HG03575 (cell line): Measurements from ENCODE around the gene PCDHGB4.
"Not testable (repeated sequence)": the region's sequence is repeated elsewhere in the genome, so short reads cannot be mapped to it uniquely, and the experiment has no call there.

Source experiments
- ATAC-seq: cut with Tn5 transposase; IDR thresholded peaks from one replicate; pipeline ENCODE4 v1.9.1; 2021; ENCODE audit not compliant: unreplicated experiment, insufficient number of reproducible peaks, low FRiP score; ENCODE audit errors: extremely low read depth

Gene PCDHGB4

DNA sequence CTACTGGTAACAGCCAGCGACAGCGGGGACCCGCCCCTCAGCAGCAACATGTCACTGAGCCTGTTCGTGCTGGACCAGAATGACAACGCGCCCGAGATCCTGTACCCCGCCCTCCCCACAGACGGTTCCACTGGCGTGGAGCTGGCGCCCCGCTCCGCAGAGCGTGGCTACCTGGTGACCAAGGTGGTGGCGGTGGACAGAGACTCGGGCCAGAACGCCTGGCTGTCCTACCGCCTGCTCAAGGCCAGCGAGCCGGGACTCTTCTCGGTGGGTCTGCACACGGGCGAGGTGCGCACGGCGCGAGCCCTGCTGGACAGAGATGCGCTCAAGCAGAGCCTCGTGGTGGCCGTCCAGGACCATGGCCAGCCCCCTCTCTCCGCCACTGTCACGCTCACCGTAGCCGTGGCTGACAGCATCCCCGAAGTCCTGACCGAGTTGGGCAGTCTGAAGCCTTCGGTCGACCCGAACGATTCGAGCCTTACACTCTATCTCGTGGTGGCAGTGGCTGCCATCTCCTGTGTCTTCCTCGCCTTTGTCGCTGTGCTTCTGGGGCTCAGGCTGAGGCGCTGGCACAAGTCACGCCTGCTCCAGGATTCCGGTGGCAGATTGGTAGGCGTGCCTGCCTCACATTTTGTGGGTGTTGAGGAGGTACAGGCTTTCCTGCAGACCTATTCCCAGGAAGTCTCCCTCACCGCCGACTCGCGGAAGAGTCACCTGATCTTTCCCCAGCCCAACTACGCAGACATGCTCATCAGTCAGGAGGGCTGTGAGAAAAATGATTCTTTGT lies 7.1 kb downstream of the PCDHGB4 start:
- ATAC-seq: not testable (repeated sequence)

DNA sequence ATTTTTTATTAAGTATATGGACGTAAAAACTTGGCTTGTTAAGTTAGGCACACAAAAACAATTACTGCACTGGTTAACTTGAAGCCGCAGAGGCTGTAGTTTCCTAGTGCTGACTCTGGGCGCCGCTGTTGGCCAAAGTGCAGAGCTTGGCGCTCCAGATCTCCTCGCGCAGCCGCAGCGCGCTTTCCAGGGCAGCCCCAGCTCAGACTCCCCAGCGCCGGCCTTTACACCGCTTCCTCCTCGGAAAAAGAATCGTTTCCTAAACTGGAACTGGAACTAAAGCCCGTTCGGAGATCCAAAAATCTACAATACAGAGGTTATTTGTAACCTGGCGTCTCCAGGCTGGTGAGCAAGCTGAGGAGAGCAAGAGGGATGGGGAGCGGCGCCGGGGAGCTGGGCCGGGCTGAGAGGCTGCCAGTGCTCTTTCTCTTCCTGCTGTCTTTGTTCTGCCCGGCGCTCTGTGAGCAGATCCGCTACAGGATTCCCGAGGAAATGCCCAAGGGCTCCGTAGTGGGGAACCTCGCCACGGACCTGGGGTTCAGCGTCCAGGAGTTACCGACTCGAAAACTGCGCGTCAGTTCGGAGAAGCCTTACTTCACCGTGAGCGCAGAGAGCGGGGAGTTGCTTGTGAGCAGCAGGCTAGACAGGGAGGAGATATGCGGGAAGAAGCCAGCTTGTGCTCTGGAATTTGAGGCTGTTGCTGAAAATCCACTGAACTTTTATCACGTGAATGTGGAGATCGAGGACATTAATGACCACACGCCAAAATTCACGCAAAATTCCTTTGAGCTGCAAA lies 10.5 kb downstream of the PCDHGB4 start, which contains the start of gene PCDHGB5:
TSS of gene PCDHGB5 (plus strand) at position 192 of the 796 bp plus-strand sequence. CDS start at position 373, 181 bp downstream.
- peak; percentile 92 for ATAC-seq

DNA sequence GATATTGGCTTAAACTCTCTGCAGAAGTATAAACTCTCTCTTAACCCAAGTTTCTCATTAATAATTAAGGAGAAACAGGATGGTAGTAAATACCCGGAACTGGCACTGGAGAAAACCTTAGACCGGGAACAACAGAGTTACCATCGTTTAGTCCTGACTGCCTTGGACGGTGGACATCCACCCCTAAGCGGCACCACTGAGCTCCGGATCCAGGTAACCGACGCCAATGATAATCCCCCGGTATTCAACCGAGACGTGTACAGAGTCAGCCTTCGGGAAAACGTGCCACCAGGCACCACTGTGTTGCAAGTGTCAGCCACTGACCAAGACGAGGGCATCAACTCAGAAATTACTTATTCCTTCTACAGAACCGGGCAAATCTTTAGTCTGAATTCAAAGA lies 11.1 kb downstream of the PCDHGB4 start:
- no peak for ATAC-seq

DNA sequence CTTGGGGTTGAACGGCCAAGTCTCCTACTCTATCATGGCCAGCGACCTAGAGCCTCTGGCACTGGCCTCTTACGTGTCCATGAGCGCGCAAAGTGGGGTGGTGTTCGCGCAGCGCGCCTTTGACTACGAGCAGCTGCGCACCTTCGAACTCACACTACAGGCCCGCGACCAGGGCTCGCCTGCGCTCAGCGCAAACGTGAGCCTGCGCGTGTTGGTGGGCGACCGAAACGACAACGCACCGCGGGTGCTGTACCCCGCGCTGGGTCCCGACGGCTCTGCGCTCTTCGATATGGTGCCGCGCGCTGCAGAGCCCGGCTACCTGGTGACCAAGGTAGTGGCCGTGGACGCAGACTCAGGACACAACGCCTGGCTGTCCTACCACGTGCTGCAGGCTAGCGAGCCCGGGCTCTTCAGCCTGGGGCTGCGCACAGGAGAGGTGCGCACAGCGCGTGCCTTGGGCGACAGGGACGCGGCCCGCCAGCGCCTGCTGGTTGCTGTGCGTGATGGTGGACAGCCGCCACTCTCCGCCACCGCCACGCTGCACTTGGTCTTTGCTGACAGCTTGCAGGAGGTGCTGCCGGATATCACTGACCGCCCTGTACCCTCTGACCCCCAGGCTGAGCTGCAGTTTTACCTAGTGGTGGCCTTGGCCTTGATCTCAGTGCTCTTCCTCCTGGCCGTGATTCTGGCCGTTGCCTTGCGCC lies 12.2 kb downstream of the PCDHGB4 start:
- ATAC-seq: no peak

DNA sequence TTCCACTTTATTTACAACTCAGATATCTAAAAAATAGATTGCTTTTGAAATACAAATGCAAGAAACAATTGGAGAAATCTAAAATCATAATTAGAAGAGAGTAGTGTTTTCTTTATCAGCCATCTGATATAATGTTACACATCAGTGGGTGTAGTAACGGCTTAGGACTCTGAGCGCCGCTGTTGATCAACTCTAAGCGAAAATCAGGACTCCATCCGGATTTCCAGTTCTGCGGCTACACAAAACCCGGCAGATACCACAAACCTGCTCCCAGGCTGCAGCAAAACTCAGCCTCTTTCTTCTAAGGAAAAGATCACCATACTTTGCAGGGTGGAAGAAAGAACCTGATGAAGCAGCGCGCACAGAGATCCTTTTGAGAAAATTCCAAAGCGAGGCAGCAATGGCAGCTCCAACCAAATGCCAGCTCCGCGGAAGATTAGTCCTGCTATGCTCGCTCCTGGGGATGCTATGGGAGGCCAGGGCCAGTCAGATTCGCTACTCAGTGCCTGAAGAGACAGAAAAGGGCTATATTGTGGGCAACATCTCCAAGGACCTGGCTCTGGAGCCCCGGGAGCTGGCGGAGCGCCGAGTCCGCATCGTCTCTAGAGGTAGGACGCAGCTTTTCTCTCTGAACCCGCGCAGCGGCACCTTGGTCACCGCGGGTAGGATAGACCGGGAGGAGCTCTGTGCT lies 15.2 kb downstream of the PCDHGB4 start, which contains the start of gene PCDHGA9:
TSS of gene PCDHGA9 (plus strand) at position 226 of the 691 bp plus-strand sequence. CDS start at position 401, 175 bp downstream.
- no peak for ATAC-seq

DNA sequence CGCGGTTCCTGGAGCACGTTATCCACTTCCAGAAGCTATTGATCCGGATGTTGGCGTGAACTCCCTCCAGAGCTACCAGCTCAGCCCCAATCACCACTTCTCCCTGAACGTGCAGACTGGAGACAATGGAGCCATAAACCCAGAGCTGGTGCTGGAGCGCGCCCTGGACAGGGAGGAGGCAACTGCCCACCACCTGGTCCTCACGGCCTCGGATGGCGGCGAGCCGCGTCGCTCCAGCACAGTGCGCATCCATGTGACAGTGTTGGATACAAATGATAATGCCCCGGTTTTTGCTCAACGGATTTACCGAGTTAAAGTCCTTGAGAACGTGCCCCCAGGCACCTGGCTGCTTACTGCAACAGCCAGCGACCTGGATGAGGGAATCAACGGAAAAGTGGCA lies 15.9 kb downstream of the PCDHGB4 start:
- no peak for ATAC-seq

DNA sequence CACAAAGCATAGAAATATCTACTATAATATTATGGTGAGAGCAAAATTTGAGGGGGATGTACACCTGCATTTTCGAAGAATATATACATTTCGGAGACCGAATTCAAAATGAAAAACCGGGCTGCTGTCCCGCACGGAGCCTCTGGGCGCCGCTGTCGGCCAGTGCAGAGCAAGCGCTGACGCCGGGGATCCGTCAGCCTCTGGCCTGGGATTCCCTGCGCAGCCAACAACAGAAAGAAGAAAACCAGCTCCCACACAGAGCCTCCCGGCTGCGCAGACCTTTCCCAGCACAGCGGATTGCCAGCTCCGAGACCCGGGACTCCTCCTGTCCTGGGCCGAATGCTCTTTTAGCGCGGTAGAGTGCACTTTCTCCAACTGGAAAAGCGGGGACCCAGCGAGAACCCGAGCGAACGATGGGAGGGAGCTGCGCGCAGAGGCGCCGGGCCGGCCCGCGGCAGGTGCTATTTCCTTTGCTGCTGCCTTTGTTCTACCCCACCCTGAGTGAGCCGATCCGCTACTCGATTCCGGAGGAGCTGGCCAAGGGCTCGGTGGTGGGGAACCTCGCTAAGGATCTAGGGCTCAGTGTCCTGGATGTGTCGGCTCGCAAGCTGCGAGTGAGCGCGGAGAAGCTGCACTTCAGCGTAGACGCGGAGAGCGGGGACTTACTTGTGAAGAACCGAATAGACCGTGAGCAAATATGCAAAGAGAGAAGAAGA lies 20.4 kb downstream of the PCDHGB4 start, which contains the start of gene PCDHGB6:
TSS of gene PCDHGB6 (plus strand) at position 232 of the 716 bp plus-strand sequence. CDS start at position 414, 182 bp downstream.
- not testable (repeated sequence) for ATAC-seq

DNA sequence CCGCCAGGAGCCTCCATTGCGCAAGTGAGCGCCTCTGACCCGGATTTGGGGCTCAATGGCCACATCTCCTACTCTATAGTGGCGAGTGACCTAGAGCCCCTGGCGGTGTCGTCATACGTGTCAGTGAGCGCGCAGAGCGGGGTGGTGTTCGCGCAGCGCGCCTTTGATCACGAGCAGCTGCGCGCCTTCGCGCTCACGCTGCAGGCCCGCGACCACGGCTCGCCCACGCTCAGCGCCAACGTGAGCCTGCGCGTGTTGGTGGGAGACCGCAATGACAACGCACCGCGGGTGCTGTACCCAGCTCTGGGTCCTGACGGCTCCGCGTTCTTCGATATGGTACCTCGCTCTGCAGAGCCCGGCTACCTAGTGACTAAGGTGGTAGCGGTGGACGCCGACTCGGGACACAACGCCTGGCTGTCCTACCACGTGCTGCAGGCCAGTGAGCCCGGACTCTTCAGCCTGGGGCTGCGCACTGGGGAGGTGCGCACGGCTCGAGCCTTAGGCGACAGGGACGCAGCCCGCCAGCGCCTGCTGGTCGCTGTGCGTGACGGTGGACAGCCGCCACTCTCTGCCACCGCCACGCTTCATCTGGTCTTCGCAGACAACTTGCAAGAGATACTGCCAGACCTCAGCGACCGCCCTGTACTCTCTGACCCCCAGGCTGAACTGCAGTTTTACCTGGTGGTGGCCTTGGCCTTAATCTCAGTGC lies 22.3 kb downstream of the PCDHGB4 start:
- no peak for ATAC-seq

DNA sequence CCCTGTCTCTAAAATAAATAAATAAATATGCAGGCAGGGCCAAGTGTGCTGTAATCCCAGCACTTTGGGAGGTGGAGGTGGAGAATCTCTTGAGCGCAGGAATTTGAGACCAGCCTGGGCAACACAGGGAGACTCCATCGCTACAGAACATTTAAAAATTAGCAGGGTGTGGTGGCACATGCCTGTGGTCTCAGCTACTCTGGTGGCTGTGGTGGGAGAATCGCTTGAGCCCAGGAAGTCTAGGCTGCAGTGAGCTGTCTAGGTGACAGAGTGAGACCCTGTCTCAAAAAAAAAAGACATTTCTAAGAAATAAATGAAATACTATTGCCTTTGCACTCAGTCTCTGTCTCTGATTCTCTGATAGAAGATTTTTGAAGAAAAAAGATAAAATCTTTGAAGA lies 24.1 kb downstream of the PCDHGB4 start:
- ATAC-seq: no peak

DNA sequence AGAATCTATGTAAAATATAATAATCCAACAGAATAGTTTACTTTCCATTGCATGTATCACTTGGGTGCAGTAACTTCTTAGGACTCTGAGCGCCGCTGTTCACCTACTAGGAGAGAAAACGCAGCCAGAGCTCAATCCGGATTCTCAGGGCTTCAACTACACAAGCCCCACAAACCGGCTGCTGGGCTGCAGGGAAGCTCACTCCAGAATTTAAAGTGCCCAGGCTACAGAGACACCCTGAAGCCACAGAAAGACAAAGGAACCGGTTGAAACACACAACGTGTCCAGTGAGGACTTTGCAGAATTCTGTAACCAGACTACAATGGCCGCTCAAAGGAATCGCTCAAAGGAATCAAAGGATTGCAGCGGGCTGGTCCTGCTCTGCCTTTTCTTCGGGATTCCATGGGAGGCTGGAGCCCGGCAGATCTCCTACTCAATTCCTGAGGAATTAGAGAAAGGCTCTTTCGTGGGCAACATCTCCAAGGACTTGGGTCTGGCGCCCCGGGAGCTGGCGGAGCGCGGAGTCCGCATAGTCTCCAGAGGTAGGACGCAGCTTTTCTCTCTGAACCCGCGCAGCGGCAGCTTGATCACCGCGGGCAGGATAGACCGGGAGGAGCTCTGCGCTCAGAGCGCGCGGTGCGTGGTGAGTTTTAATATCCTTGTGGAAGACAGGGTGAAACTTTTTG lies 25.5 kb downstream of the PCDHGB4 start, which contains the start of gene PCDHGA10:
TSS of gene PCDHGA10 (plus strand) at position 134 of the 686 bp plus-strand sequence. CDS start at position 323, 189 bp downstream.
- ATAC-seq: no peak

DNA sequence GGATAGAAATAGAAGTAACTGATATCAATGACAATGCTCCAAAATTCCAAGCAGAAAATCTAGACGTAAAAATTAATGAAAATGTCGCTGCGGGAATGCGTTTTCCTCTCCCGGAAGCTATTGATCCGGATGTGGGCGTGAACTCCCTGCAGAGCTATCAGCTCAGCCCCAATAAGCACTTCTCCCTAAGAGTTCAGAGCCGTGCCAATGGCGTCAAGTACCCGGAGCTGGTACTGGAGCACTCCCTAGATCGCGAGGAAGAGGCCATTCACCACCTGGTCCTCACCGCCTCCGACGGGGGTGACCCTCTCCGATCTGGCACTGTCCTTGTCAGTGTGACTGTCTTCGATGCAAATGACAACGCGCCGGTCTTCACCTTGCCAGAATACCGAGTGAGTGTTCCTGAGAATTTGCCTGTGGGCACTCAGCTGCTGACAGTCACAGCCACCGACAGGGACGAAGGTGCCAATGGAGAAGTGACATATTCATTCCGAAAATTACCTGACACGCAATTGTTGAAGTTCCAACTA lies 26.1 kb downstream of the PCDHGB4 start:
- no peak for ATAC-seq

DNA sequence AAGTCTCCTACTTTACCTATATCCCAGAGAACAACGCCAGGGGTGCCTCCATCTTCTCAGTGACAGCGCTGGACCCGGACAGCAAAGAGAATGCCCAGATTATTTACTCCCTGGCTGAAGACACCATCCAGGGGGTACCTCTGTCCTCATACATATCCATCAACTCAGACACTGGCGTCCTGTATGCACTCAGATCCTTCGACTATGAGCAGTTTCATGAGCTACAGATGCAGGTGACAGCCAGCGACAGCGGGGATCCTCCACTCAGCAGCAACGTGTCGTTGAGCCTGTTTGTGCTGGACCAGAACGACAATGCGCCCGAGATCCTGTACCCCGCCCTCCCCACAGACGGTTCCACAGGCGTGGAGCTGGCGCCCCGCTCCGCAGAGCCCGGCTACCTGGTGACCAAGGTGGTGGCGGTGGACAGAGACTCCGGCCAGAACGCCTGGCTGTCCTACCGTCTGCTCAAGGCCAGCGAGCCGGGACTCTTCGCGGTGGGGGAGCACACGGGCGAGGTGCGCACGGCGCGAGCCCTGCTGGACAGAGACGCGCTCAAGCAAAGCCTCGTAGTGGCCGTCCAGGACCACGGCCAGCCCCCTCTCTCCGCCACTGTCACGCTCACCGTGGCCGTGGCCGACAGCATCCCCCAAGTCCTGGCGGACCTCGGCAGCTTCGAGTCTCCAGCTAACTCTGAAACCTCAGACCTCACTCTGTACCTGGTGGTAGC lies 27.2 kb downstream of the PCDHGB4 start:
- ATAC-seq: not testable (repeated sequence)

DNA sequence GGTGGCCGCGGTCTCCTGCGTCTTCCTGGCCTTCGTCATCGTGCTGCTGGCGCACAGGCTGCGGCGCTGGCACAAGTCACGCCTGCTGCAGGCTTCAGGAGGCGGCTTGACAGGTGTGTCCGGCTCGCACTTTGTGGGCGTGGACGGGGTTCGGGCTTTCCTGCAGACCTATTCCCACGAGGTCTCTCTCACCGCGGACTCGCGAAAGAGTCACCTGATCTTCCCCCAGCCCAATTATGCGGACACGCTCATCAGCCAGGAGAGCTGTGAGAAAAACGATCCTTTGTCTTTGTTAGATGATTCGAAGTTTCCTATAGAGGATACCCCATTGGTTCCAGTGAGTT lies 27.7 kb downstream of the PCDHGB4 start:
- ATAC-seq: not testable (repeated sequence)

DNA sequence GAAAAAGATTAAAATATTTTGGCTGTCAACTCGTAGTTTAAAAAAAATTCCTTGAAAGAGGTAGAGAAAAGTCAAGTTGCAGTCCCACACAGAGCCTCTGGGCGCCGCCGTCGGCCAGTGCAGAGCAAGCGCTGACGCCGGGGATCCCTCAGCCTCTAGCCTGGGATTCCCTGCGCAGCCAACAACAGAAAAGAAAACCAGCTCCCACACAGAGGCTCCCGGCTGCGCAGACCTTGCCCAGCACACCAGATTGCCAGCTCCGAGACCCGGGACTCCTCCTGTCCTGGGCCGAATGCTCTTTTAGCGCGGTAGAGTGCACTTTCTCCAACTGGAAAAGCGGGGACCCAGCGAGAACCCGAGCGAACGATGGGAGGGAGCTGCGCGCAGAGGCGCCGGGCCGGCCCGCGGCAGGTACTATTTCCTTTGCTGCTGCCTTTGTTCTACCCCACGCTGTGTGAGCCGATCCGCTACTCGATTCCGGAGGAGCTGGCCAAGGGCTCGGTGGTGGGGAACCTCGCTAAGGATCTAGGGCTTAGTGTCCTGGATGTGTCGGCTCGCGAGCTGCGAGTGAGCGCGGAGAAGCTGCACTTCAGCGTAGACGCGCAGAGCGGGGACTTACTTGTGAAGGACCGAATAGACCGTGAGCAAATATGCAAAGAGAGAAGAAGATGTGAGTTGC lies 30.1 kb downstream of the PCDHGB4 start, which contains the start of gene PCDHGB7:
TSS of gene PCDHGB7 (plus strand) at position 184 of the 679 bp plus-strand sequence. CDS start at position 367, 183 bp downstream.
- not testable (repeated sequence) for ATAC-seq

DNA sequence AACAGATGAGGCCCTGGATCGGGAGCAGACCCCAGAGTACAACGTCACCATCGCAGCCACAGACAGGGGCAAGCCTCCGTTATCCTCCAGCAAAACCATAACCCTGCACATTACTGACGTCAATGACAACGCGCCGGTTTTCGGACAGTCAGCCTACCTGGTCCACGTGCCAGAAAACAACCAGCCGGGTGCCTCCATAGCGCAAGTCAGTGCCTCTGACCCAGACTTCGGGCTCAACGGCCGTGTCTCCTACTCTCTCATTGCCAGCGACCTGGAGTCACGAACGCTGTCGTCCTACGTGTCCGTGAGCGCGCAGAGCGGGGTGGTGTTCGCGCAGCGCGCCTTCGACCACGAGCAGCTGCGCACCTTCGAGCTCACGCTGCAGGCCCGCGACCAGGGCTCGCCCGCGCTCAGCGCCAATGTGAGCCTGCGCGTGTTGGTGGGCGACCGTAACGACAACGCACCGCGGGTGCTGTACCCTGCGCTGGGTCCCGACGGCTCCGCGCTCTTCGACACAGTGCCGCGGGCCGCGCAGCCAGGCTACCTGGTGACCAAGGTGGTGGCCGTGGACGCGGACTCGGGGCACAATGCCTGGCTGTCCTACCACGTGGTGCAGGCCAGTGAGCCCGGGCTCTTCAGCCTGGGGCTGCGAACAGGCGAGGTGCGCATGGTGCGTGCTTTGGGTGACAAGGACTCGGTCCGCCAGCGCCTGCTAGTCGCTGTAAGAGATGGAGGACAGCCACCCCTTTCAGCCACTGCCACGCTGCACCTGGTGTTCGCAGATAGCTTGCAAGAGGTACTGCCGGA lies 31.8 kb downstream of the PCDHGB4 start:
- no peak for ATAC-seq
